GM23248 (cell line): ENCODE measurements around the gene PLEKHG4B.

Source experiments
- EZH2 ChIP-seq: fragments of 200-600 bp; sonication (generic); IDR thresholded peaks from 2 replicates; pipeline ENCODE4 v1.6.1; 2018; ENCODE audit warnings: antibody characterized with exemption, mild to moderate bottlenecking; ENCODE audit not compliant: insufficient read depth, poor library complexity, severe bottlenecking
- EZH2phosphoT487 ChIP-seq: fragments of 200-600 bp; sonication (generic); IDR thresholded peaks from 2 replicates; pipeline ENCODE4 v1.6.1; 2018; ENCODE audit warnings: antibody characterized with exemption, moderate library complexity, mild to moderate bottlenecking, low read depth; ENCODE audit not compliant: insufficient read depth

DNA sequence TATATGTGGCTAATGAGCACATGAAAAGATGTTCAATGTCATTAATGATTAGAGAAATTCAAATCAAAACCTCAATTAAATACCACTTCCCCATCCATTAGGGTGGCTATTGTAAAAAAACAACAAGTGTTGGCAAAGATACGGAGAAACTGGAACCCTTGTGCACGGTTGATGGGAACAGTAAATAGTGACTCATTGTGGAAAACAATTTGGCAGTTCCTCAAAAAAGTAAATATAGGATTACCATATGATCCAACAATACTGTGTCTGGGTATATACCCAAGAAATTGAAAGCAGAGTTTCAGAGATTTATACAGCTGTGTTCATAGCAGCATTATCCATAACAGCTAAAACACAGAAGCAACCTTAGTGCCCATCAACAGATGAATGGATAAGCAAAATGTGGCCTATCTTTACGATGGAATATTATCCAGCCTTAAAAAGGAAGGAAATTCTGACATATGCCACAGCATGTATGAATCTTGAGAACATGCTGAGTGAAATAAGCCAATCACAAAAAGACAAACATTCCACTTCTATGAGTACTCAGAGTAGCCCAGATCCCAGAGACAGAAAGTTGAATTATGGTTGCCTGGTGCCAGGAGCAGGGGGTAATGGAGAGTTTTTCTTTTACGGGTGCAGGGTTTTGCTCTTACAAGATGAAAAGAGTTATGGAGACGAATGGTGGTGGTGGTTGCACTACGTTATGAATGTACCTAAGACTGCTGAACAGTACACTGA lies 57.9 kb downstream of the PLEKHG4B start:
- no peak for TF ChIP-seq EZH2phosphoT487
- TF ChIP-seq EZH2 = no peak
